ENCODE measurements around the gene NTRK2.

Gene NTRK2

DNA sequence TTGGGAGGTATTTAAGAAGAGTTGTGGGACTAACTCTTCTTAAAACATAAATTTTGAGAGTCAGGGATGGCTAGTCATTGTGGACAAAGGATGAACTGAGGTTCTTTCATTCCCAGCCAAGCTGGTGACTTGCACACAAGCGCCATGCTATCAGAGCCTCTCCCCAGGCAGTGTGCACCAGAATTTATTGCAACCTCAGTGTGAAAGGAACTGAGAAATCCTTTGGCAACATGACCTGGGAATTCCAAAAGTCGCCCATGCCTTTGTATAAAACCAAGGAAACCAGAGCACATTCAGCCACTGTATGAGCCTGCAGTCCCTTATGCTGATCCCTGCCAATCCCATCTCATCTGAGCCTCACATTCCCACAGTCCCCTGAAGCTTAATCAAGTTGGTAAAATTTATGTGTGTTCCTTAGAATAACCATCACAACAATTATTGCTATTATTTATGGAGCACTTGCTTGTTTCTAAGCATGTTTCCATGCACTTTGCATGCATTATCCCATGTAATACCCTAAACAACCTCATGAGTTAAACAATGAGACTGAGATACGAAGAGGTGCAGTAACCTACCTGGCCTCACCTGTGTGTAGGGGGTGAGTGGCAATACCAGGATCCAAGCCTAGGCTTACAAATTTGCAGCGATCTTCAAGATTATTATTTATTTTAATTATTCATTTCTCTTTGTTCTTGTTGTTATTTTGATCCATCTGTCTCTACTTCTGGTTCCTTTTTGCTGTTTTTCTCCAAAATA, 116.4 kb downstream of the NTRK2 start:
- no peak for DNase-seq

DNA sequence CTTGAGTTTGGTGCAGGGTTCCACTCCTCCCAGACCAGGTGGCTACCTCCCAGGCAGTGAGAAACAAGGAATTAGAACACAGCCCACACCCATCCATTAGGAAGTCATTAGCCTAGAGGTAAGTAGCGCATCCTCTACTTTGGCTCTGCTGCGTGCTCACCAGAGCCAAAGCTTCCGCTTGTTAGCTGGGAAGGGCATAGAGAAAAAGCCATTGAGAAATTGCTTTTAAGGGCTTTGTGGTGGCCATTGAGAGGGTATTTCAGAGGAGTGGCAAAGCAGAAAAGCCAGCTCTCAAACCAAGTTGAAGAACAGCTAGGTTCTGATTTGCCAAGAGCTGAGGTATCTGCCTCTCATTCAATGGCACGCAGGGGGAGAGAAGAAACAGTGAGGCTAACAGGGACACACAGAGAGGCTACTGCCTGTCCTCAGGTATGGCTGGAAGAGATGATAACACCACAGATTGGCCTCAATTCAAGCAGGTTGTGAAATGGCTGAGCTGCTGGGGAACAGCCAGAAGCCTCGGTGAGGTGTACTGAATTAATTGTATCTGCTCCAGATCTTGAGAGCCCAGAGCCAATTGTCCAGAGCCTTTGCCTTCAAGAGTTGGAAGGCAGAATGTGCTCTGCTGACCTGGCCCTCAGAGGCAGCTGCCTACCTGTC, 119.4 kb downstream of the NTRK2 start:
- DNase-seq = no peak

DNA sequence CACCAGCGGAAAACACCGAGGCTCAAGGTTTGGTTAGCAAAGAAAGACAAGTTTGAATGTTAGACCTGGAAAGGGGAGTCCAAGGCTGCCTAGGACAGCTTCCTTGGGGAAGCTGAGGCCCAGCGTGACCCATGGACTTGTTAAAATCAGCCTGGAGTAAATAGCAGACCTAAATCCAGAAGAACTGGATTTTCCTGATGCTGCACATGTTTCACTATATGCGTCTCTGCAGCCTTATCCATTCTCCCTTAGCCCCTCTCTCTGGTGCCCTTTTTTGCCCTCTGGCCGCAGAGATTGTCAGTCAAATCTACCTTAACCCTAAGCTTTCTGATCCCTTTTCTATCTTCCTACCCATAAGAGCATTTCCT, 119.9 kb downstream of the NTRK2 start:
- DNase-seq = no peak

DNA sequence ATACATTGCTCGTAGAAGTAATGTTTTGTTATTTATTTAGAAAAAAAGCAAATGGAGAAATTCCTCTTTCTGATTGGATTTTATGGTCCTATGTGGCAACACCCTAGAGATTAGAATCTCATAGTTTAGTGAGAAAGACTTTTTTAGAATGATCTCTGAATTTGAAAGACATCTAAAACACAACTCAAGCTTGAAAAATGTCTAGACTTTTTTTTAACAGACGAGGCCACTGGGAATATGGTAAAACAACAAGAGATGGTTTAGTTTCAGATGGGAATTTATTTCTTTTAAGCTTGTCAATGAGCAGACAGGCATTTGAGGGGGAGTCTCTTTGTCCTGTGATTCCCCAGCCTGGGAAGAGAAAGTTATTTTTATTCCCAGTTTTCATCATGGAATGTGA, 122.1 kb downstream of the NTRK2 start:
- DNase-seq = no peak

DNA sequence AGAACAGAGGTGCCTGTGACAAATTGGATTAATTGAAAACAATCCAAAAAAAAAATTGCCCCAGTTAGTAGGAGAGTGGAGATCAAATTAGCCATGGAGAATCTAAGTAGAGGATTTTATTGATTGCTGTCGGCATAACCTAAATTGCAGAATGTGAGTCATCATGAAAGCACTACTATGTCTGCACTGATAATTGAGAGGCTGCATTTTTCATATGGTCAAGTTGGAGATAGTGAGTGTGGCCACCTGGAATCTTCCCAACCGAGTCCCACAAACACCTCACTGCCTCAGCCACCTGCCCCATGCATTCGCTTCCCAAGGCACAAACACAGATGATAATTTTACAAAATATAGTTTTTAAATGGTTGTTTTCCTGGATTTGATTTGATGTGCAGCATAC, 123.7 kb downstream of the NTRK2 start:
- no peak for DNase-seq

DNA sequence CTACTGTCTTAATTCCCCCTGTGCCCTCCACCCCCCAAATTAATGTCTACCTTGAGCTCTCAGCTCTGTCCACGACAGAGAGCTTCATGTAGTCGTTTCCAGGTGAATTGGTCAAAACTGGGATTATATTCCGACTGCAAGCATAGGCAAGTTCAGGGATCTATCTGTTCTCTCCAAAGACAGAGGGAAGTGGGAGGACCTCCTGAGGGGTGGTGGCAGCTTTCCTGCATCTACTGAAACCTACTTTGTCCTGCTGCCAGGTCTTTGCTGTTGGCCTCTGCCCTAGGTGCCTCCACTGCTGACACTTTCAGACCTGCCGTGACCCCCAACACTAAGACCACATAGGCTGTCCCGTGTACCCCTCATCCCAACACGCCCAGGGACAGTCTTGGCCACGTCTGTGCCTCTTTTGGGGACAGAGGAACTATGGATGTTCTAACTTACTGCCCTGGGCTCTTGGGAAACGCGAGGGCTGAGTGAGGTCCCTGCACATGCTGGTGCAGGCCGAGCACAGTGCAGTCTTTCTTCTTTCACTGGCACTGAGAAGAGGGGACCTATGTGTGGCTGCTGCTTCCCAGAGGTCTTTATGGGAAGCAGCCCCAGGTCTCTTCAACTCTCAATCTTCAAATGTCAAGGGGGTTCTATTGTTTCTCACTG, 125.6 kb downstream of the NTRK2 start:
- no peak for DNase-seq

DNA sequence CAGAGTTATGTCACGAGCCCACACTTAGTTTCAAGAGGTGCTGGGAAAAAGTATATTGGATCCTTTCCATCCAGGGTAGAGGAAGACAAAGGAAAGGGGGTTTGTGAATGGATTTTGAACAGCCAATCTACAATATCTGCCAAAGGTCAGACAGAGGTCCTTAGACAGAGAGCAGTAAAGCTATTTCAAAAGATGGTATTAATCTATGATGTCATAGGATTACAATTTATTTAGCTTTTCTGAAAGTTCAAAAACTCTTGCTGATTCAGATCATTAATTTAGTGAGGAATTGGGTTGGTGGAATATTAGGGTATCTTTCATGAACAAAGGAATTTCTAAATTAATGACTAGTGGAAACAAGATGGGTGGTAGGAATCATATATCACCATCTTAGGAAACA, 126.9 kb downstream of the NTRK2 start:
- DNase-seq = no peak

DNA sequence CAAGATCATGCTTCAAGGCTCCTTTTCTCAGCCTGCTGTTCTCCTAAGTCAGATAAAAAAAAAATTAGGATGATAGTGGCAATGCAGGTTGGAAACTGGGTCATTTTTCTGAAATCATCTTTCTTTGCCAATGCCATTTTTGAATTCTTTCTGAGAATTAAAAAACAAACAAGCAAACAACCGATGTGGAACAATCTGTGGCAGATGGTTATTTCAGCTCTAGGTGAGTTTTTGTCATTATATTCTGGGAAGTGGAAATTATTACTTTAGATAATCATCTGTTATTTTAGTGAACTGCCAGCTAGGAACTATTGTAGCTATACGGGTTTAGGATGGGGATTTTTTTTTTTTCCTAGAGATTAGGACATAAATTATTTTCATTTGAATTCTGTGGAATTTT, 129.7 kb downstream of the NTRK2 start:
- DNase-seq = no peak

DNA sequence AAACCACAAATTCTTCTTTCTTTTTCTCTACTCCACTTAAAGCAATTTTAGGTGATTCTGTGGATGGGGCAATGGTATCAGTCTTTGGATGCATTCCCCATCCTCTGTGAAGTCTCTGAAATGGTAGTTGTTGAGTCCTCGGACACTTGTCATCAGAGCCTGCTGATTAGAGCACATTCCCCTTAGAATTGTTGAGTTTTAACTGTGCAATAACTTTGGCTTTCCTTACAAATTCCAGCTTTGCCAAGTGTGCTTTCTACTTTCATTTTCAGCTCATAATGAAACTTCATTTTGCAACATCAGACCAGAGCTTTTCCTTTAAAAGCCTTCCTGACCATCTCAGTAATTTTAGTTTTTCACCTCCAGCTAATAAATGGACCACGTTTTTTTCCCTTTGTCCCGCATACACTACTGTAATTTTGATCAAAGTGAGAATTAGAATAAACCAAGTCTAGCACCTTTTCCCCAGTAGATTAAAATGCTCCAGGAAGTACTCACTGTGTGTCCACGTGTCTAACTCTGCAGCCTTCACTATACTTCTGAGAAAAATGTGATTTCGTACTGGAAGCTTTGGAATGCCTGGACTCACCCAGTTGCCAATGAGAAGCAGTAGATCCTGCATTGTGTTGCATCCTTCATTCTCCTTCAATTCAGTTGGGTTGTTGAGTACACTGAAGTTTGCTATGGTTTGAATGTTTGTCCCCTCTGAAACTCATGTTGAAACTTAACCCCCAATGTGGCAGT, 135.6 kb downstream of the NTRK2 start:
- DNase-seq = no peak

DNA sequence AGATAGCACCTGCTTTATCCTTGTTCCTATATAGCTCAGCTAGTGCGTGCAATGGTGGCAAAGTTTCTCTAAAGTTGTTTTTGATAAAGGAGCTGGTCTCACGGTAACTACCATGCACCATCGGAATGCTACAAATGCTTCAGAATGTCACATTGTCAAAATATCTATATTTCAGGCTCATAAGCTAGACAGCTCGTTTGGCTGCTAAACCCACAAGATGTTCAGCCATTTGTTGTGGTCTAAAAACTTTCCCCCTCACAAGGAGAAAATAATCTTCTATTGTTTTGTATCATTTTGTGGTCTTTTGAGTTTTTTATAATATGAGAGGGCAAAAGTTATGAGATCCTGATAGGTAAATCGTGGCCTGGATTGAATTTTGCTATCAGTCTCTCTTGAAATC, 137.9 kb downstream of the NTRK2 start:
- DNase-seq = no peak

DNA sequence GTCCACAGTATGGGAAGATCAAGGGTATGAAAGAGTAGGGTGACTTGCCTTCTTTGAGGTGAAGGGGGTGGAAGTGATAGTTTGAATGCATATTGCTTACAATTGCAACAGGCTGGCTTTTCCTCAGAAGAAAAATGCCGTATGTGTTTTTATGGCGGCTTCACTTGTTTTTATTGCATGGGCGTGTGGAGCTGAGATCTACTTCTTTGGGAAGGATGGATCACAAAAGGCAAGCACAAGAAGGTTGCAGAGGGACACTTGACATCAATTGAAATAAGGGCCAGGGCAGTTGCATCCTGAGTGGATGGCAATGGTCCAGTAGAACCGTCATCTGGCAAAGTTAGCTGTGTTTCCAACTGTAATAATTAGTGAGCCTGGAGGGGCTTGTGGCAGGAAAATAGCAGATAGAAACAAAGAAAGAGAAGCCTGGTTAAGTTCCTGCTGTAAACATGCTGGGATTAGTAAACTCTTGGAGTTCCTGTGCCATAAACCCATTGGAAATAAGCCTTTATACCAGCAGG, 138.4 kb downstream of the NTRK2 start:
- DNase-seq = no peak

DNA sequence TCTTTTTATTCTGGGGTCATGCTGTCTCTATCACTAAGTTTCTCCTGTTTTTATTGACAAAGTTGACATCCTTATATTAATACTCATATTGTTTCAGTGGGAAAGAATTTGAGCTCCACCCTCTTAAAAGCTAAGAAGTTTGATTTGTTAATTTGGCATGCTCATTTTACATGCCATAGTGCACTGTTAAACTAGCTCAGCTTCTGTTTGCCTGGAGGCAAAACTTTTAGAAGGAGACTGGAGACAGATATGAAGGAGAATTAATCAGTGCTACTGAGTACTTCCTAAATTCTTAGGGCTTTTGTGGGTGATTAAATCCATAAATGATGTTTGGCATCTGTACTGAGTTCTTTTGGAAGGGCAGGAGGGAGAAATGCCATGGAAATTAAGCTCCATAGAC, 138.9 kb downstream of the NTRK2 start:
- DNase-seq = no peak

DNA sequence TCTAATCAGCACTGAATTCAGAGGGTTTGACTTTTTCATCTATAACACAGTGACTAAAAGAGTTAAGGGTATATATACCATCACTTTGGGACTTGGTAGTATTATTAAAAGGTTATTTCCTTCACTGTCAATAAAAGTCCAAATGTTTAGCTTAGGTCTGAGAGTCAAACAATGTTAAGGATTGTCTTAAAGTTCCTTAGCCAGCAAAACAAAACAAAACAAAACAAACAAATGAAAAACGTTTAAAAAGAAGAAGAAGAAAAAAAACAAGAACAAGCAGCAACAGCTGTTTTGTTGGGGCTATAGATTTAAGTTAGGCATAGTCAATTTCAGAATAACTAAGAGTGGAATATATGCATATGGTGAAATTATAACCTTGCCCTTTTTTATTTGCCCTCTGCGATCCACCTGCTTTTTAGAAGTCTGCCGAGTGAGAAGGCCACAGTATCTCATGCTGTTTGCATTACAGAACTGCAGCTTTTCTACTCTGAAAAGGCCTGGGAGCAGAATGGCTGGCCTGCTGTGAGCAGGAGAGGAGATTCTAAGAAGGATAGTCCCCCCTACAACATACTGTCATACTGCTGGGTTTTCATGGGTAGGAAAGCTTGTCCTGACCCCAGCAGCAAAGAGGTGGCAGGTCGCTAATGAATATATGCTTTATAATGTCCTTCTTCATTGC, 141.7 kb downstream of the NTRK2 start:
- DNase-seq = no peak

DNA sequence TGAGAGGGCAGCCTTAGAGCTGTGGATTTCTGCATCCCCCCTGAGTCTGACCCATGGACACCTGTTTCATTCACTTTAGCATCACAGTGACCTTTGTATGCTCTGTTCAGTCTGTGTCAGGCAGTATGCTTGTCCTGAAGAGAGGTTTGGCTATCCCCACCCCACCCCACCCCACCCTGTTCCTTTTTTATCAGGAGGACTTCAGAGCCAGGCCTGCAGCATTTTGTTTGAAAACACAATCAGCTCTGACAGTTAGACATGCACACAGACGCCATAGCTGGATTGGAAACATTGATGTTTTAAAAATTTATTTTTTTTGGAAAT, 142.2 kb downstream of the NTRK2 start:
- no peak for DNase-seq

DNA sequence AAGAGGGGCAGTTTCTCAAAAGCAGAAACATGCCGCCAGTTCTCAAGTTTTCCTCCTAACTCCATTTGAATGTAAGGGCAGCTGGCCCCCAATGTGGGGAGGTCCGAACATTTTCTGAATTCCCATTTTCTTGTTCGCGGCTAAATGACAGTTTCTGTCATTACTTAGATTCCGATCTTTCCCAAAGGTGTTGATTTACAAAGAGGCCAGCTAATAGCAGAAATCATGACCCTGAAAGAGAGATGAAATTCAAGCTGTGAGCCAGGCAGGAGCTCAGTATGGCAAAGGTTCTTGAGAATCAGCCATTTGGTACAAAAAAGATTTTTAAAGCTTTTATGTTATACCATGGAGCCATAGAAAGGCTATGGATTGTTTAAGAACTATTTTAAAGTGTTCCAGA, 142.8 kb downstream of the NTRK2 start:
- no peak for DNase-seq

DNA sequence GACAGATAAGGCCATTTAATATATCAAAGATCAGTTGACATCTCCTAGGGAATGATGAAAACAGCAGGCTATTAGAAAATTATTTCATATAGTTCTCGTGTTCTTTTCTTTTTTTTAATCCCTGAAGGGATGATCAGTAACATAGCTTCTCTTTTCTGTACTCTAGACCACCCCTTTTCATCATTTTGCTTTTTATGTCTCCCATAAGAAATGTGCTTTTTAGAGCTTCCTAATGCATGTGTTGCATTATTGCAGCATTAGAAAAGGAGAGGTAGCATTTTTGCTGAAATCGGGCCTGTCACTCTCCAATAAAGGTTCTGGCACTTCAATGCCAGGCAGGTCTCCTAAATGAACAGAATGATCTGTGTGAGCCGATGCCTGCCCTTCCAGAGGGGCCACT, 143.3 kb downstream of the NTRK2 start:
- no peak for DNase-seq

DNA sequence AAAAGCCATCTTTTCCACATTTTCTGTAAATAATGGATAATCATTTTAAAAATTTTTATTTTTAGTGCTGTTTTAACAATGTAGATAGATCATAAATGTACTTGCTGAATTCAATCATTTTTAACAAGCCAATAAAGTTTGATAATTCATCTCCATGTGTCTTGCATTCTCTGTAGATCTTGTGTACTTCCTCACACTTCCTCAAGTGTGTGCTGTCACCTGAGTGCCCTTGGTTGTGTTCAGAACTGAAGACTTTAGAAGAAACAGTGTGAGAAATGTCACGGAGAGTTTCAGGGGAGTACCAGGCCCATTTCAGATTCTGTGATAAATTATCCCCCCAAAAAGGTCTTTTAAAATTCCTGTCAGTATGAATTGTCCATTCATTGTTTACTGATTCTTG, 146.0 kb downstream of the NTRK2 start:
- no peak for DNase-seq

DNA sequence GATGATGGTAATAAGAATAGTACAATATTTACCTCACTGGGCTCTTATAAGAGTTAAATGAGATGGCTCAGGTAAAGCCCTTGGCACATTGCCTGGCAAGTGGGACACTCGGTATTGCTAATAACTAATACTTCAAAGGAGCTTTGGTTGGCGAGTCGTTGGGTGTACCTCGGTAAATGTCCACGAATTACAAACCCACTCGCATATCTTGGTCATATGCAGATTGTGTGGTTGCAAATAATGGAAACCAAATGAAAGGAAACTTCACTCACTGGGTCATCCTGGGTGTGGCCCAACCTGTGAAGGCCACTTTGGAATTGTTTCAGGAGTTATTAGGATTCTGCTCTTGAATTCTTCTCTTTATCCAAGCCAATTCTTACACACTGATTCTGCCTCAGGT, 147.5 kb downstream of the NTRK2 start:
- no peak for DNase-seq

DNA sequence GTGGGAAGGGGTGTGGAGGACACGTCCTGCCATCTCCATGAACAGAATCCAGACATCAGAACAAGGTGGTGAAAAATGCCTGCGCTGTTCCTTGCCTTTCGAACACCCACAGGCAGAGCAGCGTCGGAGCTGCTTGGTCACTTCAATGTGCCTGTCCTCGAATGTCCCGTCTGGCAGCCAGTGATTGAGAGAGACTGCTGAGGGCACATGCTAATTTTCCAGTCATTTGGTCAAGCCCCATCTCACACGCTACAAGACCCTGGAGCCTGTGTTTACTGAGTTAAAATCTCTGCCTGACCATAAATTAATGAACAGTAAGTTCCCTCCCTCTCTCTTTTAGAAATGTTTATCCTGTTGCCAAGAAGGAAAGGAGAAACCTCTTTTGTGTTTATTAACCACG, 149.3 kb downstream of the NTRK2 start:
- DNase-seq = no peak

DNA sequence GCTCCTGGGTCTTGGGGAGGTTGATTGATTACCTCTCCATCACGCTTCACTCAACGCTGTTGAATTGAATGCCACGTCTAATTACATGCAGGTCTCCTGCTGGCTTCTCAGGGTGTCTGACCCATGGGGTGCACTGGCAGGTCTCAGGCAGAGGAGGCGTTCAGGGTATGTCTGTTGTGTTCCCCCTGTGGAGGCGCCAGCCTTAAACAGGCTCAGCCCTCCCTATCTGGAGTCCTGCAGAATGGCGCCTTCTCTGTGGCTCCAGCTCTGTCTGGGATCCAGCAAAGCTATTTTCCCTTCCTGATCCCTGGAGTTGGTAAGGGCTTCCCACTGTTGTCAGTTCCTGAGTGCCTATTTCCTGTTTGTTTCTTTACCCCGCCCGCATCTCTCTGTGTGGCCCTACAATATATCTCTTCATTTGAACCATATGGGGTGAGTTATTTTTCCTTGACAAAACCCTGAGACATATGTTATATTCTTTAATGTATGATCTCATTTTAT, 150.0 kb downstream of the NTRK2 start:
- DNase-seq = no peak

DNA sequence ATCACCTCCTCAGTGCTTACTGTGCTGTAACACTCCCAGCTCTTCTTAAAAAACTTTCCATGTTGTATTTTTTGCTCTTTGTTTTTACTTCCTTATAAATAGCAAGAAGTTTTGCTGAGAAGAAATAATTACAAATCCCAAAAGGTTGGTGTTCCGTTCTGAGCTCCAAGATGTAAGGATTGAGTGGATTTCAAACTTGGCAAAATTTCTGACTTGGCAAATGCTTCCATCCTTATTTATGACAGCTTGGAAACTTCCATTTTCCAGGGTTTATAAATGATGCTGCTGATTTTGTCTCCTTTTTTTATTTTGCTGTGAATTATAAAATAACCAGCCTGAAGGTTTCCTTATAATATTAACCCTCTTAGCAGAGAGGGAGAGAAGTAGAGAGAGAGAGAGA, 151.9 kb downstream of the NTRK2 start:
- DNase-seq = no peak

DNA sequence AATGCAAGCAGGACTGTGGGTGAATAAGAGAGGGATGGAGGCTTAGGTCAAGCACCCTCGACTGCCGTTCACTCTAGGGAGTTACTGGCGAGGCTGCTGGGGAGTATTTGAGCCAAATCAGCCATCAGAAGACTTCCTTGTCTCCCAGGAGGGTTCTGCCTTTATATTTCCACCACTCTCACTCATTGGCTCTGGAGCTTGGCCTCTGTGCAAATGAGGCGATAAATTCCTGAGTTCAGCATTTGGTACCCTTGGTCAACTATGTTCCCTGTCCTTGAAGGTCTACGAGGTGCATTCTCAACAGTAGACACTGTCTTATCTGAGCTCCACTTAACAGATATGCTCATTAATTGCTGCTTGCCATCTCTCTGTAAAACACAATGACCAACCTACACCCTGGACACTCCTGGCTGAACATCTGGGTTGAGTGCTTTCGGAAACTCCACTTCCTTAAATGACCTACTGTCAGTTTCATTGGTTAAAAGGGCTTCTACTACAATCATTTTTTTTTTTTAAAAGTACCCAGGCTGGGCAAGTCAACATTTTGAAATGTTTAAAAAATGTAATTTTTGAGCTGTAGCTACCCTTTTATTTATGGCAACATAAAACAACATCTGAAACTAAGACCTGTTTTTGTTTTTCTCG, 153.2 kb downstream of the NTRK2 start:
- DNase-seq = no peak
